GM12878 (cell line): ENCODE results near the gene KIF6.

ENCODE experiments used
- TF ChIP-seq, protein P1 (sequence below), 3 experiments: IDR thresholded peaks in 2 of 3; conservative IDR thresholded peaks in 1 of 3; 2 replicates each; pipeline ENCODE4 v1.5.1; 2011; ENCODE audit warnings: low read depth in 3 of 3, low read length in 3 of 3, mild to moderate bottlenecking in 3 of 3, control low read depth in 2 of 3, moderate library complexity in 2 of 3, inconsistent platforms in 1 of 3, mixed read lengths in 1 of 3; ENCODE audit not compliant: control insufficient read depth in 2 of 3, insufficient read depth in 1 of 3; ENCODE audit errors: extremely low read depth in 1 of 3
- TF ChIP-seq, protein P2 (sequence below): IDR thresholded peaks from 2 replicates; pipeline ENCODE4 v1.6.1; 2011; ENCODE audit warnings: low read depth, mild to moderate bottlenecking, low read length, moderate library complexity, borderline replicate concordance; ENCODE audit errors: extremely low read depth
- TF ChIP-seq, protein P3 (sequence below): IDR thresholded peaks from 2 replicates; pipeline ENCODE4 v1.6.1; 2012; ENCODE audit warnings: mild to moderate bottlenecking, low read depth, low read length

DNA sequence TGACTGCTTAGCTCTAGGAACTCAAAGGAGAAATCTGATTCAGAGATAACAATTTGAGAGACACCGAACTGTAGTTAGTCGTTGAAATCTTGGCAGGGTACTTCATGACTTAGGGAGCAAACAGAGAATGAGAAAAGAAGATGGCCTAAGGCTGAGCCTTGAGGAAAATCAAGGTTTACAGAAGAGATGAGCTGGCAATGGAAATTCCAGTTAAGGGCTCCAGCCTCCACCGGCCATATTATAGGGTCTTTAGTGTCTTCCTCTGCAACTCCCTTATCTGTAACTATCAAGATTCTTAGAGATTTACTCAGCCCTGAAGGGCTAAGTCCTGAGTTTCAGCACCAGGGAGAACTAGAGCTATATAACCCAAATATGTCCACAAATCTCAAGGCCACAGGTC lies 437.6 kb downstream of the KIF6 start:
- TF ChIP-seq, protein P1, sequence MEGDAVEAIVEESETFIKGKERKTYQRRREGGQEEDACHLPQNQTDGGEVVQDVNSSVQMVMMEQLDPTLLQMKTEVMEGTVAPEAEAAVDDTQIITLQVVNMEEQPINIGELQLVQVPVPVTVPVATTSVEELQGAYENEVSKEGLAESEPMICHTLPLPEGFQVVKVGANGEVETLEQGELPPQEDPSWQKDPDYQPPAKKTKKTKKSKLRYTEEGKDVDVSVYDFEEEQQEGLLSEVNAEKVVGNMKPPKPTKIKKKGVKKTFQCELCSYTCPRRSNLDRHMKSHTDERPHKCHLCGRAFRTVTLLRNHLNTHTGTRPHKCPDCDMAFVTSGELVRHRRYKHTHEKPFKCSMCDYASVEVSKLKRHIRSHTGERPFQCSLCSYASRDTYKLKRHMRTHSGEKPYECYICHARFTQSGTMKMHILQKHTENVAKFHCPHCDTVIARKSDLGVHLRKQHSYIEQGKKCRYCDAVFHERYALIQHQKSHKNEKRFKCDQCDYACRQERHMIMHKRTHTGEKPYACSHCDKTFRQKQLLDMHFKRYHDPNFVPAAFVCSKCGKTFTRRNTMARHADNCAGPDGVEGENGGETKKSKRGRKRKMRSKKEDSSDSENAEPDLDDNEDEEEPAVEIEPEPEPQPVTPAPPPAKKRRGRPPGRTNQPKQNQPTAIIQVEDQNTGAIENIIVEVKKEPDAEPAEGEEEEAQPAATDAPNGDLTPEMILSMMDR (IDR thresholded peaks at IDR 0.05 in 2 of 3, conservative IDR thresholded peaks at IDR 0.05 in 1 of 3; ENCODE audit: control insufficient read depth in 2 of 3, extremely low read depth in 1 of 3, insufficient read depth in 1 of 3, low read depth in 3 of 3, low read length in 3 of 3): no peak
- TF ChIP-seq, protein P2, sequence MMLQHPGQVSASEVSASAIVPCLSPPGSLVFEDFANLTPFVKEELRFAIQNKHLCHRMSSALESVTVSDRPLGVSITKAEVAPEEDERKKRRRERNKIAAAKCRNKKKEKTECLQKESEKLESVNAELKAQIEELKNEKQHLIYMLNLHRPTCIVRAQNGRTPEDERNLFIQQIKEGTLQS: no peak
- TF ChIP-seq, protein P3, sequence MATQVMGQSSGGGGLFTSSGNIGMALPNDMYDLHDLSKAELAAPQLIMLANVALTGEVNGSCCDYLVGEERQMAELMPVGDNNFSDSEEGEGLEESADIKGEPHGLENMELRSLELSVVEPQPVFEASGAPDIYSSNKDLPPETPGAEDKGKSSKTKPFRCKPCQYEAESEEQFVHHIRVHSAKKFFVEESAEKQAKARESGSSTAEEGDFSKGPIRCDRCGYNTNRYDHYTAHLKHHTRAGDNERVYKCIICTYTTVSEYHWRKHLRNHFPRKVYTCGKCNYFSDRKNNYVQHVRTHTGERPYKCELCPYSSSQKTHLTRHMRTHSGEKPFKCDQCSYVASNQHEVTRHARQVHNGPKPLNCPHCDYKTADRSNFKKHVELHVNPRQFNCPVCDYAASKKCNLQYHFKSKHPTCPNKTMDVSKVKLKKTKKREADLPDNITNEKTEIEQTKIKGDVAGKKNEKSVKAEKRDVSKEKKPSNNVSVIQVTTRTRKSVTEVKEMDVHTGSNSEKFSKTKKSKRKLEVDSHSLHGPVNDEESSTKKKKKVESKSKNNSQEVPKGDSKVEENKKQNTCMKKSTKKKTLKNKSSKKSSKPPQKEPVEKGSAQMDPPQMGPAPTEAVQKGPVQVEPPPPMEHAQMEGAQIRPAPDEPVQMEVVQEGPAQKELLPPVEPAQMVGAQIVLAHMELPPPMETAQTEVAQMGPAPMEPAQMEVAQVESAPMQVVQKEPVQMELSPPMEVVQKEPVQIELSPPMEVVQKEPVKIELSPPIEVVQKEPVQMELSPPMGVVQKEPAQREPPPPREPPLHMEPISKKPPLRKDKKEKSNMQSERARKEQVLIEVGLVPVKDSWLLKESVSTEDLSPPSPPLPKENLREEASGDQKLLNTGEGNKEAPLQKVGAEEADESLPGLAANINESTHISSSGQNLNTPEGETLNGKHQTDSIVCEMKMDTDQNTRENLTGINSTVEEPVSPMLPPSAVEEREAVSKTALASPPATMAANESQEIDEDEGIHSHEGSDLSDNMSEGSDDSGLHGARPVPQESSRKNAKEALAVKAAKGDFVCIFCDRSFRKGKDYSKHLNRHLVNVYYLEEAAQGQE: no peak
